GM06990 (cell line): ENCODE data around the gene KIAA1755.
"Not testable (repeated sequence)": the region's sequence is repeated elsewhere in the genome, so short reads cannot be mapped to it uniquely, and the experiment has no call there.

Experiments used
- DNase-seq: peaks from one replicate; pipeline ENCODE4 v3.0.0-alpha.2; 2011; ENCODE audit not compliant: insufficient read length; ENCODE audit errors: extremely low read depth
- H3K27me3 ChIP-seq: replicated peaks from 2 replicates; pipeline ENCODE4 v1.6.0; 2011; ENCODE audit warnings: low read length; ENCODE audit not compliant: control insufficient read depth, insufficient read depth
- H3K36me3 ChIP-seq: 2 replicates; pipeline ENCODE4 v1.5.1; 2011; ENCODE audit warnings: low read length; ENCODE audit not compliant: control insufficient read depth, insufficient read depth
- H3K4me3 ChIP-seq: replicated peaks from 2 replicates; pipeline ENCODE4 v1.5.1; 2011; ENCODE audit warnings: low read depth, mild to moderate bottlenecking, control low read depth, low read length
- CTCF ChIP-seq: IDR thresholded peaks from 2 replicates; pipeline ENCODE4 v1.5.1; 2011; ENCODE audit warnings: low read length, control low read depth, mild to moderate bottlenecking, inconsistent platforms; ENCODE audit not compliant: insufficient read depth, poor library complexity, severe bottlenecking

The KIAA1755 gene

GRCh38 chr20:38281176-38281915 lies 20.8 kb upstream of the KIAA1755 start:
- not testable (repeated sequence) for H3K36me3 ChIP-seq, H3K4me3 ChIP-seq, H3K27me3 ChIP-seq, DNase-seq
- peak; percentile 22 for TF ChIP-seq CTCF

GRCh38 chr20:38278763-38279162 lies 18.2 kb upstream of the KIAA1755 start:
- no peak overlapping the region for H3K4me3 ChIP-seq
- no peak for DNase-seq
- no peak for TF ChIP-seq CTCF
- H3K27me3 ChIP-seq, result no peaks in the 10 kb centered on the region
- no peaks in the 10 kb centered on the region for H3K36me3 ChIP-seq

GRCh38 chr20:38278131-38278530 lies 17.6 kb upstream of the KIAA1755 start:
- H3K36me3 ChIP-seq, result no peaks in the 10 kb centered on the region
- H3K4me3 ChIP-seq, result no peak overlapping the region
- TF ChIP-seq CTCF, result no peak
- no peaks in the 10 kb centered on the region for H3K27me3 ChIP-seq
- no peak for DNase-seq

- Histone ChIP-seq H3K4me3 (no peak overlapping the region), H3K36me3 (no peaks in the 10 kb centered on the region), H3K27me3 (no peaks in the 10 kb centered on the region)
- no peak for DNase-seq
- TF ChIP-seq CTCF, result no peak
Measured at GRCh38 chr20:38277691-38278090, 17.2 kb upstream of the KIAA1755 start.

- Histone ChIP-seq H3K27me3 (no peaks in the 10 kb centered on the region), H3K4me3 (no peak overlapping the region), H3K36me3 (no peaks in the 10 kb centered on the region)
- TF ChIP-seq CTCF, result no peak
- DNase-seq, result no peak
Measured at GRCh38 chr20:38277285-38277684, 16.8 kb upstream of the KIAA1755 start.
